ENCODE measurements around the gene GID8. TPM values are rescaled to one million over a fixed set of nuclear protein-coding genes. Genes with fewer than 3 reads are reported as not detected.

Gene GID8
- total and polyA plus RNA-seq, 9 of the 15 experiments (the other 6 are each of a cell fraction or from before 2014, with no cell fraction given), result 7.5 to 31.6 (median 22.2) TPM

DNA sequence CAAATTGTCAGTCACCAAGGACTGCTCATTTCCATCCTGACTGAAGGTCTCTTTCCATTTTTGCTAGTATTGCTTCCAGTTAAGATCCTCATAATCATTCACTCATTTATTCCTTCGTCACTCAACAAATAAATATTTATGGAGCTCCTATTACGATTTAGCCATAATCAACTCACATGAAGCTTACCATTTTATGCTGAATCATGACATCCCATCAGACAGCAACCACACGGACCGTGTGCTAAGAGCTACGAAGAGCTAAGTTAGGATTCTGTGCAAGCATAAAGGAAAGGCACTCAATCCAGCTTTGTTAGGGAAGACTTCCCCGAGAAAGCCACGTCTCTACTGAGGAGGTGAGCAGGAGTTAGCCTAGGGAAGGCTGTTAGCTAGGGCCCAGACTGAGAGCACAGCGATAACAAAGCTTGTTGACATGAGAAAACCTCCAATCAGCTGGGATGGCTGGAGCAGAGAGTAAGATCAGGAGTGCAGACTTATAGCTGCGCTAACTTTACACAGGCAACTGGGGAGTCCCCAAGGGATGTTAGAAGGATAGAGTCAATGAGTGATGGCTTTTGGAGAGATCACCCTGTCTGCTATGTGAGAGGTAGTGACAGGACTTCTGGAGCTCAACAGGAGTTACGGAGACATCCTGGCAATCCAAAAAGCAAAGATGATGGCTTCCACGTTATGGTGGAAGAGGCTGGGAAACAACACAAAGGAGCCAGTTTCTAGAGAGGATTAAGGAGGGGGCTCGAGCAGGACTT, 2.6 kb upstream of the GID8 start (continued):
- TF ChIP-seq, protein P1, sequence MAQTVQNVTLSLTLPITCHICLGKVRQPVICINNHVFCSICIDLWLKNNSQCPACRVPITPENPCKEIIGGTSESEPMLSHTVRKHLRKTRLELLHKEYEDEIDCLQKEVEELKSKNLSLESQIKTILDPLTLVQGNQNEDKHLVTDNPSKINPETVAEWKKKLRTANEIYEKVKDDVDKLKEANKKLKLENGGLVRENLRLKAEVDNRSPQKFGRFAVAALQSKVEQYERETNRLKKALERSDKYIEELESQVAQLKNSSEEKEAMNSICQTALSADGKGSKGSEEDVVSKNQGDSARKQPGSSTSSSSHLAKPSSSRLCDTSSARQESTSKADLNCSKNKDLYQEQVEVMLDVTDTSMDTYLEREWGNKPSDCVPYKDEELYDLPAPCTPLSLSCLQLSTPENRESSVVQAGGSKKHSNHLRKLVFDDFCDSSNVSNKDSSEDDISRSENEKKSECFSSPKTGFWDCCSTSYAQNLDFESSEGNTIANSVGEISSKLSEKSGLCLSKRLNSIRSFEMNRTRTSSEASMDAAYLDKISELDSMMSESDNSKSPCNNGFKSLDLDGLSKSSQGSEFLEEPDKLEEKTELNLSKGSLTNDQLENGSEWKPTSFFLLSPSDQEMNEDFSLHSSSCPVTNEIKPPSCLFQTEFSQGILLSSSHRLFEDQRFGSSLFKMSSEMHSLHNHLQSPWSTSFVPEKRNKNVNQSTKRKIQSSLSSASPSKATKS (CRISPR knock-in tag; IDR thresholded peaks at IDR 0.05), result no peak
- peak; percentile 68 for TF ChIP-seq NFE2L1 (tag; IDR thresholded peaks at IDR 0.05; ENCODE audit: borderline replicate concordance, low read depth)
- TF ChIP-seq OTX1 (CRISPR knock-in tag; IDR thresholded peaks at IDR 0.05), result no peak
- TF ChIP-seq POLR3G (IDR thresholded peaks at IDR 0.05; ENCODE audit: extremely low read depth, insufficient read length, insufficient replicate concordance), result no peak
- TF ChIP-seq, protein P2, sequence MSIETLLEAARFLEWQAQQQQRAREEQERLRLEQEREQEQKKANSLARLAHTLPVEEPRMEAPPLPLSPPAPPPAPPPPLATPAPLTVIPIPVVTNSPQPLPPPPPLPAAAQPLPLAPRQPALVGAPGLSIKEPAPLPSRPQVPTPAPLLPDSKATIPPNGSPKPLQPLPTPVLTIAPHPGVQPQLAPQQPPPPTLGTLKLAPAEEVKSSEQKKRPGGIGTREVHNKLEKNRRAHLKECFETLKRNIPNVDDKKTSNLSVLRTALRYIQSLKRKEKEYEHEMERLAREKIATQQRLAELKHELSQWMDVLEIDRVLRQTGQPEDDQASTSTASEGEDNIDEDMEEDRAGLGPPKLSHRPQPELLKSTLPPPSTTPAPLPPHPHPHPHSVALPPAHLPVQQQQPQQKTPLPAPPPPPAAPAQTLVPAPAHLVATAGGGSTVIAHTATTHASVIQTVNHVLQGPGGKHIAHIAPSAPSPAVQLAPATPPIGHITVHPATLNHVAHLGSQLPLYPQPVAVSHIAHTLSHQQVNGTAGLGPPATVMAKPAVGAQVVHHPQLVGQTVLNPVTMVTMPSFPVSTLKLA (conservative IDR thresholded peaks at IDR 0.05), result peak in 1 of 2 experiments; percentile 28; a peak in 1 of 4 replicates
- no peak for TF ChIP-seq SMAD1 (IDR thresholded peaks at IDR 0.05; ENCODE audit: low read depth, low read length, partially characterized antibody)
- no peak for TF ChIP-seq SOX6 (IDR thresholded peaks at IDR 0.05)
- peak; percentile 85 for TF ChIP-seq MAFF (IDR thresholded peaks at IDR 0.05; ENCODE audit: low read length)
- TF ChIP-seq ZNF311 (CRISPR knock-in tag; IDR thresholded peaks at IDR 0.05), result no peak
